Measurements from ENCODE around the gene DPYD.

DNA sequence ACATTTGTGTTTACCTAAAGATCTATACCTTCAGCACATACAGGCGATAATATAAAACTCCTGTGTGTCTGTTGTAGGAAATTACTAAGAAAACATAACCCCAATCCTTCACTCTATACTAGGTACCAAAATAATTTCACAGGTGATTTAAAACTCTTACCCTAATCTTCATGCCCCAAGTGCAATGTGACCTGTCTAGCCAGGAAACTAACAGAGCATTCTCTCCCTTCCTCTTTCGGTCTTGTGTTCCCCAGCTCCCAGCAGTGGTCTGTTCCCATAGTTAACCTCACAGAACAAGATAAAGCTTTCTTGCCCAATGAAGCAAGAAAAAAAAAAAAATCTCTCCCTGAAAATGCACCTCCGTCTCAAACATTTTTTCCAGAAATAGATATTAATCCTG is 493.5 kb downstream of the DPYD start:
- TF ChIP-seq SUZ12 (IDR thresholded peaks at IDR 0.05; ENCODE audit: extremely low read depth, insufficient read depth, insufficient read length) (no peak), YY1 (IDR thresholded peaks at IDR 0.05; ENCODE audit: insufficient read depth, insufficient read length) (no peak), ZNF274 (IDR thresholded peaks at IDR 0.05; ENCODE audit: low read depth, low read length) (no peak)
